HepG2 (cell line): Measurements from ENCODE around the gene GMCL2. TPM values are rescaled to one million over a fixed set of nuclear protein-coding genes. Genes with fewer than 3 reads are reported as not detected.

Experiments
- ATAC-seq: fragments of 200-7000 bp; cut with Tn5 transposase; 3 replicates; pipeline ENCODE4 v1.9.1; 2020; ENCODE audit warnings: mild to moderate bottlenecking, moderate library complexity
- BruUV-seq: library from RNA; stranded (reverse); fragments of 400-500 nt; replicated peaks from 2 replicates; lab custom pipeline; 2021; lab: Mats Ljungman, UMichigan
- CTCF ChIA-PET: fragments of 300-600 bp; formaldehyde crosslinking; extraction: SDS; loops from one replicate; lab custom pipeline; 2021; ENCODE audit warnings: low total read pairs, inconsistent platforms, low intra/inter-chr PET ratio; lab: Yijun Ruan, JAX
- POLR2A ChIA-PET: fragments of 350-600 bp; sonication (Branson Sonifier 250); formaldehyde crosslinking; loops from one replicate; lab custom pipeline; 2020; ENCODE audit warnings: antibody characterized with exemption, inconsistent platforms; lab: Yijun Ruan, JAX
- DNase-seq: peaks from one replicate; pipeline ENCODE4 v3.0.0-alpha.2; 2015; ENCODE audit warnings: low spot score
- FAIRE-seq: peaks from 3 replicates; lab custom pipeline; 2011; peaks lifted over from hg19 to GRCh38; lab: Jason Lieb, UNC
- H2AFZ ChIP-seq: one replicate; pipeline ENCODE4 v1.6.1; 2011; ENCODE audit warnings: low read length, inconsistent platforms
- H3K27ac ChIP-seq: fragments of 300-600 bp; 3 replicates; pipeline ENCODE4 v1.8.0; 2011; ENCODE audit warnings: mixed run types, mild to moderate bottlenecking, mixed read lengths, low read length, inconsistent platforms; ENCODE audit not compliant: insufficient read depth; ENCODE audit errors: extremely low read length
- H3K27me3 ChIP-seq, 2 experiments: fragments of 200-600 bp in 1 of 2; 2 replicates in 1 of 2; 3 replicates in 1 of 2; pipeline versions ENCODE4 v1.6.0 to v1.8.0; 2011; ENCODE audit warnings: low read length in 2 of 2, mild to moderate bottlenecking in 2 of 2, moderate library complexity in 2 of 2, inconsistent platforms in 1 of 2; ENCODE audit not compliant: insufficient read depth in 2 of 2, control insufficient read depth in 1 of 2
- H3K36me3 ChIP-seq, 2 experiments: fragments of 200-600 bp in 1 of 2; replicated peaks in 1 of 2; 2 replicates in 1 of 2; 3 replicates in 1 of 2; pipeline versions ENCODE4 v1.5.1 to v1.8.0; 2011; ENCODE audit warnings: low read length in 2 of 2, inconsistent platforms in 1 of 2; ENCODE audit not compliant: insufficient read depth in 2 of 2, control insufficient read depth in 1 of 2
- H3K4me1 ChIP-seq: 2 replicates; pipeline ENCODE4 v1.5.1; 2012; ENCODE audit warnings: low read length, inconsistent platforms; ENCODE audit not compliant: insufficient read depth
- H3K4me2 ChIP-seq: 2 replicates; pipeline ENCODE4 v1.6.0; 2011; ENCODE audit warnings: low read depth, low read length, inconsistent platforms
- H3K4me3 ChIP-seq, 3 experiments: fragments of 200-600 bp in 1 of 3; sonication (generic), shearing (Covaris generic) in 1 of 3; replicated peaks in 1 of 3; 2 replicates each; pipeline ENCODE4 v1.5.1; 2011 to 2016; ENCODE audit warnings: low read length in 3 of 3, inconsistent platforms in 2 of 3, low read depth in 2 of 3, mild to moderate bottlenecking in 2 of 3, control low read depth in 1 of 3, mixed read lengths in 1 of 3; ENCODE audit not compliant: insufficient read depth in 1 of 3
- H3K79me2 ChIP-seq: one replicate; pipeline ENCODE4 v1.6.1; 2011; ENCODE audit warnings: low read length, inconsistent platforms; ENCODE audit not compliant: insufficient read depth
- H3K9ac ChIP-seq: 2 replicates; pipeline ENCODE4 v1.6.0; 2011; ENCODE audit warnings: mild to moderate bottlenecking, low read depth, low read length, inconsistent platforms; ENCODE audit not compliant: insufficient read depth
- H3K9me3 ChIP-seq: 2 replicates; pipeline ENCODE4 v1.5.1; 2012; ENCODE audit warnings: mild to moderate bottlenecking, low read length
- H4K20me1 ChIP-seq: 2 replicates; pipeline ENCODE4 v1.6.0; 2011; ENCODE audit warnings: inconsistent platforms, mild to moderate bottlenecking, low read length, moderate library complexity; ENCODE audit not compliant: insufficient read depth
- ATF2 ChIP-seq: sonication (generic); formaldehyde crosslinking; IDR thresholded peaks from 2 replicates; pipeline ENCODE4 v1.4.0; 2020; ENCODE audit warnings: missing genetic modification reagents
- CAMTA2 ChIP-seq: sonication (generic); formaldehyde crosslinking; IDR thresholded peaks from 2 replicates; pipeline ENCODE4 v1.4.0; 2020; ENCODE audit warnings: mild to moderate bottlenecking, missing genetic modification reagents, borderline replicate concordance
- MTF2 ChIP-seq: sonication (generic); formaldehyde crosslinking; IDR thresholded peaks from 2 replicates; pipeline ENCODE4 v1.5.0; 2020; ENCODE audit warnings: missing genetic modification reagents, borderline replicate concordance
- NCOR1 ChIP-seq: fragments of 200-600 bp; sonication (generic); IDR thresholded peaks from 2 replicates; pipeline ENCODE4 v1.7.0; 2017; ENCODE audit warnings: antibody characterized with exemption, low read length, borderline replicate concordance
- POLR2A ChIP-seq, 2 experiments: IDR thresholded peaks; 2 replicates each; pipeline ENCODE4 v1.6.1; 2011; ENCODE audit warnings: low read depth in 2 of 2, low read length in 2 of 2, mild to moderate bottlenecking in 1 of 2, moderate library complexity in 1 of 2; ENCODE audit not compliant: insufficient read depth in 1 of 2
- POLR2G ChIP-seq: fragments of 200-400 bp; formaldehyde crosslinking; IDR thresholded peaks from 2 replicates; pipeline ENCODE4 v1.6.1; 2018; ENCODE audit warnings: mild to moderate bottlenecking, low read depth, low read length, moderate library complexity
- RAD21 ChIP-seq: fragments of 450-650 bp; formaldehyde crosslinking; IDR thresholded peaks from 2 replicates; pipeline ENCODE4 v1.5.0; 2020; ENCODE audit warnings: mild to moderate bottlenecking
- YEATS2 ChIP-seq: sonication (generic); formaldehyde crosslinking; IDR thresholded peaks from 2 replicates; pipeline ENCODE4 v1.4.0; 2020; ENCODE audit warnings: missing genetic modification reagents, borderline replicate concordance
- ZBTB43 ChIP-seq: sonication (generic); formaldehyde crosslinking; conservative IDR thresholded peaks from 2 replicates; pipeline ENCODE4 v1.4.0; 2020; ENCODE audit warnings: missing genetic modification reagents
- ZNF292 ChIP-seq: sonication (generic); formaldehyde crosslinking; IDR thresholded peaks from 2 replicates; pipeline ENCODE4 v1.8.1; 2022; ENCODE audit warnings: mild to moderate bottlenecking, low read depth, missing genetic modification reagents, borderline replicate concordance
- ZNF432 ChIP-seq: sonication (generic); formaldehyde crosslinking; IDR thresholded peaks from 2 replicates; pipeline ENCODE4 v1.5.0; 2020; ENCODE audit warnings: missing genetic modification reagents, mild to moderate bottlenecking, borderline replicate concordance
- ZNF775 ChIP-seq: sonication (generic); formaldehyde crosslinking; IDR thresholded peaks from 2 replicates; pipeline ENCODE4 v1.4.0; 2020; ENCODE audit warnings: missing genetic modification reagents, mild to moderate bottlenecking, moderate library complexity, borderline replicate concordance
- WGBS: methylation state at CpG from one replicate; pipeline ENCODE4 v1.1.6; 2017; ENCODE audit warnings: low lambda C conversion rate; 5-methylcytosine and 5-hydroxymethylcytosine counted together
- in situ Hi-C: cut with HindIII; loops from 2 replicates; pipeline ENCODE4 v1.10.0; 2017; ENCODE audit warnings: low pct_unique_long_range_greater_than_20kb; ENCODE audit not compliant: extremely low pct_ligation_motif_present
- intact Hi-C: fragments of 100-400 bp; cut with micrococcal nuclease; formaldehyde crosslinking; loops from one replicate; pipeline ENCODE4 v1.10.0; 2022; ENCODE audit not compliant: unreplicated experiment
- polyA plus RNA-seq, 8 experiments: library from polyadenylated mRNA; depleted of rRNA in 3 of 8; stranded (reverse) in 7 of 8; unstranded in 1 of 8; fragments of >200 nt; fragmentation: Illumina TruSeq in 4 of 8; extraction: Trizol in 4 of 8; gene quantifications; 2 replicates each; pipeline versions ENCODE4 v1.2.1 to v1.2.3, GENCODE V29; 2011 to 2016; ENCODE audit warnings: low read depth in 4 of 8, missing spikeins in 1 of 8, mixed read lengths in 1 of 8; ENCODE audit not compliant: insufficient read depth in 1 of 8
- total RNA-seq, 5 experiments: library from RNA; depleted of rRNA; stranded (reverse); fragments of >200 nt; fragmentation: Illumina TruSeq; extraction: Trizol; gene quantifications; 2 replicates each; pipeline ENCODE4 v1.2.3, GENCODE V29; 2016; ENCODE audit warnings: low read depth in 1 of 5

The GMCL2 gene
- total and polyA plus RNA-seq, 2 of the 13 experiments (the other 11 are each of a cell fraction or from before 2014, with no cell fraction given), result 0.03 TPM; not detected in 1

GRCh38 chr5:178227138-178227659, 40.0 kb upstream of the GMCL2 start:
- FAIRE-seq (no peak), DNase-seq (no peak), ATAC-seq (no peak)
- H4K20me1 ChIP-seq, result no peaks in the 10 kb centered on the region
- POLR2A ChIA-PET, result interaction anchor here (1.6 kb wide), 1 partner anchor 23 kb away, joined by 5 read pairs; the partner anchor contains the start of gene HNRNPAB
- H2AFZ ChIP-seq, result no peak overlapping the region
- H3K9me3 ChIP-seq, result no peaks in the 10 kb centered on the region
- no TSS peak for BruUV-seq
- intact Hi-C loops (no loop called here), in situ Hi-C loops (no loop called here)
- peaks cover 20% of the 10 kb centered on the region for H3K79me2 ChIP-seq
- H3K27me3 ChIP-seq, result no peaks in the 10 kb centered on the region
- peaks cover 14 to 33% of the 10 kb centered on the region in 2 experiments; a peak in 4 of 5 replicates for H3K36me3 ChIP-seq
- no peak overlapping the region for H3K4me2 ChIP-seq
- H3K27ac ChIP-seq, result no peak overlapping the region
- no peak overlapping the region for H3K4me3 ChIP-seq
- no peak for TF ChIP-seq CAMTA2 (CRISPR knock-in tag)
- no peak for TF ChIP-seq ZBTB43 (CRISPR knock-in tag)
- TF ChIP-seq POLR2G, result 0 out of 2 replicates have a peak, but pooled peaks have one; percentile 5
- no peak overlapping the region for H3K9ac ChIP-seq
- 98% methylated on average over 4 of the region's 4 CpGs for WGBS
- CTCF ChIA-PET, result no interaction called here
- H3K4me1 ChIP-seq, result peaks cover 28% of the 10 kb centered on the region

GRCh38 chr5:178225174-178225573, 38.0 kb upstream of the GMCL2 start:
- no peak for FAIRE-seq
- in situ Hi-C loops (no loop called here), intact Hi-C loops (no loop called here)
- H3K4me1 ChIP-seq, result peaks cover 11% of the 10 kb centered on the region
- ATAC-seq, result no peak
- peaks cover 2% of the 10 kb centered on the region for H3K79me2 ChIP-seq
- no peak overlapping the region for H3K27ac ChIP-seq
- H3K27me3 ChIP-seq, result no peaks in the 10 kb centered on the region
- CTCF ChIA-PET, result no interaction called here
- no peak for DNase-seq
- no peak overlapping the region for H3K4me2 ChIP-seq
- H3K9ac ChIP-seq, result no peak overlapping the region
- H2AFZ ChIP-seq, result no peak overlapping the region
- no TSS peak for BruUV-seq
- TF ChIP-seq YEATS2 (no peak), NCOR1 (no peak), ATF2 (no peak), MTF2 (CRISPR knock-in tag) (no peak), ZNF432 (CRISPR knock-in tag) (no peak), RAD21 (CRISPR knock-in tag) (no peak), ZNF292 (CRISPR knock-in tag) (no peak), ZNF775 (no peak), POLR2A (IDR thresholded peaks at IDR 0.05; ENCODE audit: insufficient read depth in 1 of 2, low read depth in 2 of 2, low read length in 2 of 2) (0 out of 4 replicates have a peak, but pooled peaks of 1 of the 2 experiments have one; percentile 4)
- POLR2A ChIA-PET, result no interaction called here
- WGBS, result 94% methylated on average over 3 of the region's 6 CpGs
- no peaks in the 10 kb centered on the region for H4K20me1 ChIP-seq
- H3K9me3 ChIP-seq, result no peaks in the 10 kb centered on the region
- peaks cover 15 to 34% of the 10 kb centered on the region in 2 experiments; a peak in 4 of 5 replicates for H3K36me3 ChIP-seq
- no peak overlapping the region for H3K4me3 ChIP-seq
